GM18873 (cell line): ENCODE data around the gene RFX3.

Experiments
- ATAC-seq: cut with Tn5 transposase; IDR thresholded peaks from one replicate; pipeline ENCODE4 v1.9.1; 2021; ENCODE audit warnings: mild to moderate bottlenecking, moderate library complexity, moderate number of reproducible peaks; ENCODE audit not compliant: unreplicated experiment, low FRiP score

The RFX3 gene

GRCh38 chr9:3515405-3515804 is 10.4 kb downstream of the RFX3 start:
- ATAC-seq, result no peak

GRCh38 chr9:3514786-3515185 is 11.0 kb downstream of the RFX3 start:
- no peak for ATAC-seq

GRCh38 chr9:3513265-3513818 is 12.5 kb downstream of the RFX3 start:
- ATAC-seq, result no peak

- no peak for ATAC-seq
These were observed 14.2 kb downstream of the RFX3 start for GRCh38 chr9:3511551-3511950.

- no peak for ATAC-seq
These were observed 15.0 kb downstream of the RFX3 start for GRCh38 chr9:3510796-3511195.

- no peak for ATAC-seq
These were observed 15.9 kb downstream of the RFX3 start for GRCh38 chr9:3509926-3510325.

- ATAC-seq, result peak; percentile 45
These were observed 17.1 kb downstream of the RFX3 start for GRCh38 chr9:3508521-3509291.

- no peak for ATAC-seq
These were observed 17.7 kb downstream of the RFX3 start for GRCh38 chr9:3508078-3508431.

- ATAC-seq, result peak; percentile 51
These were observed 18.3 kb downstream of the RFX3 start for GRCh38 chr9:3507395-3508077.

GRCh38 chr9:3506164-3506563 is 19.6 kb downstream of the RFX3 start:
- no peak for ATAC-seq

- no peak for ATAC-seq
These were observed 23.0 kb downstream of the RFX3 start for GRCh38 chr9:3502560-3503398.

GRCh38 chr9:3500044-3500443 is 25.8 kb downstream of the RFX3 start:
- ATAC-seq, result no peak

- ATAC-seq, result no peak
These were observed 27.1 kb downstream of the RFX3 start for GRCh38 chr9:3498691-3499090.

GRCh38 chr9:3497857-3498256 is 27.9 kb downstream of the RFX3 start:
- no peak for ATAC-seq

GRCh38 chr9:3497401-3497800 is 28.4 kb downstream of the RFX3 start:
- no peak for ATAC-seq

- no peak for ATAC-seq
These were observed 29.9 kb downstream of the RFX3 start for GRCh38 chr9:3495855-3496254.

- no peak for ATAC-seq
These were observed 33.6 kb downstream of the RFX3 start for GRCh38 chr9:3492214-3492613.

GRCh38 chr9:3491450-3491849 is 34.4 kb downstream of the RFX3 start:
- ATAC-seq, result no peak

- no peak for ATAC-seq
These were observed 34.8 kb downstream of the RFX3 start for GRCh38 chr9:3490957-3491356.

GRCh38 chr9:3482578-3482977 is 43.2 kb downstream of the RFX3 start:
- ATAC-seq, result no peak

- ATAC-seq, result no peak
These were observed 45.5 kb downstream of the RFX3 start for GRCh38 chr9:3480353-3480655.
